Suprapubic skin (tissue), 4 donors: ENCODE measurements around the gene MRPL1. TPM values are rescaled to one million over a fixed set of nuclear protein-coding genes. Genes with fewer than 3 reads are reported as not detected.

ENCODE experiments used
- DNase-seq, 2 donors: peaks; one replicate each; pipeline ENCODE4 v3.0.0-alpha.2; 2019; ENCODE audit warnings: low spot score in 2 of 2
- H3K27ac ChIP-seq: fragments of 200-600 bp; sonication (generic); one replicate; pipeline ENCODE4 v1.5.1; 2019
- H3K27me3 ChIP-seq: fragments of 200-600 bp; sonication (generic); one replicate; pipeline ENCODE4 v1.5.1; 2019
- H3K36me3 ChIP-seq: fragments of 200-600 bp; sonication (generic); one replicate; pipeline ENCODE4 v1.5.1; 2019
- H3K4me1 ChIP-seq: fragments of 200-600 bp; sonication (generic); one replicate; pipeline ENCODE4 v1.5.1; 2019
- H3K4me3 ChIP-seq: fragments of 200-600 bp; sonication (generic); one replicate; pipeline ENCODE4 v1.5.1; 2019; ENCODE audit warnings: mild to moderate bottlenecking
- H3K9me3 ChIP-seq: fragments of 200-600 bp; sonication (generic); one replicate; pipeline ENCODE4 v1.5.1; 2019
- CTCF ChIP-seq, 2 donors: fragments of 200-600 bp in 1 of 2; fragments of 450-650 bp in 1 of 2; sonication (generic) in 1 of 2; IDR thresholded peaks; one replicate each; pipeline ENCODE4 v1.5.1; 2016 to 2019; ENCODE audit warnings: antibody characterized with exemption in 2 of 2, mild to moderate bottlenecking in 1 of 2, moderate library complexity in 1 of 2
- EP300 ChIP-seq: sonication (generic); formaldehyde crosslinking; IDR thresholded peaks from one replicate; pipeline ENCODE4 v1.6.1; 2017; ENCODE audit warnings: antibody characterized with exemption
- POLR2A ChIP-seq, 2 donors: fragments of 450-650 bp; IDR thresholded peaks; one replicate each; pipeline ENCODE4 v1.6.1; 2017; ENCODE audit warnings: antibody characterized with exemption in 2 of 2, mild to moderate bottlenecking in 2 of 2, moderate library complexity in 2 of 2
- POLR2AphosphoS5 ChIP-seq, 3 donors: sonication (generic); formaldehyde crosslinking; IDR thresholded peaks; one replicate each; pipeline ENCODE4 v1.6.1; 2017; ENCODE audit warnings: antibody characterized with exemption in 3 of 3
- WGBS: methylation state at CpG from one replicate; pipeline ENCODE4 v1.1.5; 2018; 5-methylcytosine and 5-hydroxymethylcytosine counted together
- total RNA-seq, 4 donors: library from RNA; depleted of rRNA; stranded (reverse); fragments of >200 nt; gene quantifications; one replicate each; pipeline ENCODE4 v1.1.0, GENCODE V29; 2016

The MRPL1 gene
- total RNA-seq, 4 donors from 2014 or later: 13.2 to 28.2 (median 15.6) TPM

GRCh38 chr4:77996076-77996475 is 133.4 kb downstream of the MRPL1 start:
- Histone ChIP-seq H3K27ac (no peak overlapping the region), H3K4me1 (peaks cover 5% of the 10 kb centered on the region), H3K9me3 (no peaks in the 10 kb centered on the region), H3K27me3 (peaks cover 2% of the 10 kb centered on the region), H3K36me3 (no peaks in the 10 kb centered on the region), H3K4me3 (no peak overlapping the region)
- no peak for DNase-seq
- 66% methylated on average over 3 of the region's 3 CpGs for WGBS
- TF ChIP-seq EP300: no peak
- no peak for TF ChIP-seq POLR2AphosphoS5 (IDR thresholded peaks at IDR 0.05)
- TF ChIP-seq POLR2A (IDR thresholded peaks at IDR 0.05): no peak
- no peak for TF ChIP-seq CTCF (IDR thresholded peaks at IDR 0.05)

- H3K27ac ChIP-seq: no peak overlapping the region
- H3K9me3 ChIP-seq: no peaks in the 10 kb centered on the region
- DNase-seq: no peak
- H3K36me3 ChIP-seq: no peaks in the 10 kb centered on the region
- no peak for TF ChIP-seq EP300
- no peak for TF ChIP-seq POLR2A (IDR thresholded peaks at IDR 0.05)
- TF ChIP-seq CTCF (IDR thresholded peaks at IDR 0.05): no peak
- no peak for TF ChIP-seq POLR2AphosphoS5 (IDR thresholded peaks at IDR 0.05)
- H3K4me1 ChIP-seq: no peaks in the 10 kb centered on the region
- peaks cover 2% of the 10 kb centered on the region for H3K27me3 ChIP-seq
- WGBS: 23% methylated on average over 1 of the region's 1 CpG
- H3K4me3 ChIP-seq: no peak overlapping the region
Measured at GRCh38 chr4:78001531-78001930, 138.9 kb downstream of the MRPL1 start.

GRCh38 chr4:78002260-78002659 is 139.6 kb downstream of the MRPL1 start:
- H3K9me3 ChIP-seq: no peaks in the 10 kb centered on the region
- no peaks in the 10 kb centered on the region for H3K4me1 ChIP-seq
- H3K36me3 ChIP-seq: no peaks in the 10 kb centered on the region
- peaks cover 2% of the 10 kb centered on the region for H3K27me3 ChIP-seq
- no peak for DNase-seq
- 59% methylated on average over 4 of the region's 4 CpGs for WGBS
- no peak overlapping the region for H3K4me3 ChIP-seq
- TF ChIP-seq POLR2AphosphoS5 (IDR thresholded peaks at IDR 0.05): no peak
- TF ChIP-seq POLR2A (IDR thresholded peaks at IDR 0.05): no peak
- TF ChIP-seq EP300: no peak
- TF ChIP-seq CTCF (IDR thresholded peaks at IDR 0.05): no peak
- no peak overlapping the region for H3K27ac ChIP-seq

Other genes starting within 250 kb of the MRPL1 start
- gene CNOT6L, start 43.5 kb upstream of the MRPL1 start, total RNA-seq: 10 to 100 TPM; 21.3 to 45.8 (median 39.6) TPM
- gene FRAS1, start 194.5 kb downstream of the MRPL1 start, total RNA-seq: 10 to 100 TPM in 1 of 4 donors, 1 to 10 TPM in 3; 1.4 to 24.9 (median 3.8) TPM